Stimulated activated CD8-positive, alpha-beta memory T cell treated with anti-CD3 and anti-CD28 coated beads, Interleukin-2, amount 100 ng/mL, for 48 hours (primary cell): ENCODE measurements around the gene PER2.

Source experiments
- DNase-seq, 2 donors: peaks; one replicate each; pipeline ENCODE4 v3.0.0-alpha.2; 2020; ENCODE audit warnings: low read depth in 2 of 2

PER2 gene

DNA sequence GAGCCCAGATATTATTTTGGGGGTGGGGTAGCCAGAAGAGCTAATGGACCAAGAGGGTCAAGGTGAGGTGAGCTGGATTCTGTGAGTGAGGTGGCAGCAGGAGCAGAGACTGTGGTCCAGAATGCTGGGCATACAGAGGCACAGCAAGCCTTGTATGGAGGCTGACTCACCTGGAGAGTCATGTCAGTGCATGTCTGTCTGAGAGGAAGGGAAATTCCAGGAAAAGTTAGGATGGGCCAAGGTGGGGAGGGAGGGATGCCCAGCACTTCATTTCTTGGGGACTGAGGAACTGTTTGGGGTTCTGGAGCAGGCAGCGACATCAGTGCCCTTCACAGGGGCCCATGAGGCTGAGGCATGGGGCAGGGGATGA is 21.1 kb downstream of the PER2 start:
- DNase-seq, result no peak

DNA sequence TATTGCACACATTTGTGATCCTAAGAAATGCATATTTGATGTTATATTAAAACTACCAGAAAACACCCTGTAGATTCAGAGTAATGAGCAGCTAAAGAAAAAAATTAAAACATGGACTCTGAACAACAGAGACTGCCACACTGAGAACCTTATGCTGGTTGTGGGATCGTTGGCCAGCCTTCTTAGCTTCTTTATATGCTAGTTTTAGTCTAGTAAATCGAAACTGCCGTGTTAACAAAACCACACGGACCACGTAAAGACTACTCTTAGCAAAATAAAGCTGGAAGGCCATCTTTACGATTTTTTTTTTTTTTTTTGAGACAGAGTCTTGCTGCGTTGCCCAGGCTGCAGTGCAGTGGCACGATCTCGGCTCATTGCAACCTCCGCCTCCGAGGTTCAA is 22.8 kb downstream of the PER2 start:
- DNase-seq, result no peak

DNA sequence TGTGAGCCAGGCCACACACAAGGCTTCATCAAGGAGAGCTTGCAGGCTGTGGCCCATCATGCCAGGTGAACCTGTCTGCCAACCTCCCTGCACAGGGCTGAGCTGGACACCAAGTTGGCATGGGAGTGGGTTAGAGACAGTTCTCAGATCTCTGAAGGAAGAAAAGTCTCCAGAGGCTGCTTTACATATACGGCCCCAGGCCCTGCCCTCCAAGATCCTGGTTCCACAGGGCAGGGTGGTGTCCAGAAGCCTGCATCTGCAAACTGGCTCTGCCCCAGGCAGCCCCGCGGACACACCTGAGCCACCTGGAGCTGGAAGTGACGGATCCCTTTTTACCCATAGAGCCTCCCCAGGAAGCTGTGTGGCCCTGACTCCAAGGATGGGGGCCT is 24.3 kb downstream of the PER2 start:
- DNase-seq, result no peak

DNA sequence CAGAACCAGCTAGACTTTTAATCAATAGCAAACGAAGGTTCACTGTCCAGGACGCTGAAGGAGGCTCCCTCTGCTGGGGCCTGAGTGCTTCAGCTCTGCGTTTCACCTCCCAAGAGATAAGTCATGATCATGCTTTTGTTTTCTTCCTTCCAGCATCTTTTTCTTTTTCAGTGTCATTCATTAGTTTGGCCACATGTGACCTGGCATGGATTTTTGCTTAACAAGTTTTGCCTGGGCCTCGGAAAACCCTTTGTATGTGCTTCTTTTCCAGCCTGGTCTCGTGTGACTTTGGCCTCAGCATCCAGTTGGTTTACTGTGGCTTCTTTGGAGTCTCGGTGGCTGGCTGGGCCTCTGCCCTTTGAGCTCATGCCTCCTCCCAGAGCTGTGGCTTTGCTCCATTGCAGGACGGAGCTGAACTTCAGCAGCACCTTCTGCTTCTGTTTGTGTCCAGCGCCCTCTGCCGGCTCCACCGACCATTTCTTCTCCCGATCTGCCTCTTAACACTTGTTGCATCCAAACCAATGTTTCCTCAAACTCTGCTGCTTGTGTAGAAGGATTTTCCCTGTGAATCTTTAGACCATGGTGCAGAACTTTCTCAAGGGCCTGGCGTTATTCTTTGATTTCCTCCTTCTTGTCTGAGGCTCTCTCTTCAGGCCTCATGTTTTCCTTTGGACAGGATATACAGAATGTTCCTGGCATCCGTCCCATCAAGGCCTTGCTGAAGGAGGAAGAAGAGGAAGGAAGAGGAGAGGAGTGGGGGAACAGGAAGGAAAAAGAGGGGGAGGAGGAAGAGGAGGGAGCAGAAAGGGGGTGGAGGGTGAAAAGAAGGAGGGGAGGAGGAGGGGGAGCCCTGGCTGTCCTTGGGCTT is 25.0 kb downstream of the PER2 start:
- peak; percentile 50 to 56 for DNase-seq

DNA sequence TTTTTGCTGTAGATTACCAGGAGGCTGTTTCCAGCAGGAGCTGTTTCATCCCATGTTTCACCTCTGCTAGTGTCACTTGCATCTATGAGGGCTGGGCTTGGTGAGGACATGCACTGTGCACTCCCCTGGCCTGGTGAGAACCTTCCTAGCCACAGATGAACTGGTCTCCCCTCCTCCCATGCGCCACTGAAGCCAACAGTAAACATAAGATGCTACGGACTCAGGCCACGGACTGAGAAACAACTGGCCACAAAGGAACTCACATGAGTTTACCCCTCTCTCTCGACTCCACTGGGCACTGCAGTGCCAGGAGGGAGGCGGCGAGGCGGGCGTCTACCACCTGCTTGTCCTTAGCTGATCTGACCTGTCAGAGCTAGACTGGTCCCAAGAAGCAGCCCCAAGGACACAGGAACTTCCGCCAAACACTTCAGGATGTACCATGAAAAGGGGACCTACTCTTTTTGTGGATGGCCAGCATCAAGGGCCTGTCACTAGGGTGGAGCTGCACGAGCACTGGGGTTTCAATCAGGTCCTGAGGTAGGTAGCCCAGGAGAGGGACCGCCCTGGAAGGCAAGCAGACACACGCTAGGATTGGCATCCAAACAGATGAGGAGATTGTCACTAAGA is 25.8 kb downstream of the PER2 start:
- DNase-seq, result no peak

DNA sequence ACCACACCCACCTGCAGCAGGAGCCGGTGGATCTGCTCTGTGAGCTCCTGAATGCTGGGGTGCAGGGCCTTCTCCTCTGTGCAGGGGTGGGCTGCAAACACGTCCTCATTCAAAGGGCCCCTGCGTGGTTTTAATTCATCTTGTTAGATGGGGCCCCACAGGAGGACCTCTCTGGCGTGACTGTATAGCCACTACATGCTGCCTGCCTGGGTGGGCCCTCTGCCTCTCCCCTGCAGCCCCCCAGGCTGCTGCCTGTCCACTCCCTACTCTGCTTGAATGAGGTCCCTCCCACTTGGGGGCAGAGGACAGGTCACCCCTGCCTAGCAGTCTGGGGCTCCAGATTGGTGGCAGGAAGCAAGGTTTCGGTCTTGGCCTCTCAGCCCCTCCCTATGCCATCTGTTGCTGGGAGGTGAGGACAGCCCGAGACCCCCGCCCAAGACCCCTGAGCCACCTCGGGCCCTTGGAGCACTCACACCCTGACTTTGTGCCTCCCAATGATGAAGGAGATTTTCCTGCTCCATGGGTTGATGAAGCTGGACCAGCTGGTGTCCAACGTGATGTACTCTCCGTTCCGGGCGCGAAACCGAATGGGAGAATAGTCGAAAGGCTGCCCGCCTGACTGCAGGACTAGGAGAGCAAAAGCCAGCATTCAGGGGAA is 26.6 kb downstream of the PER2 start:
- no peak for DNase-seq

DNA sequence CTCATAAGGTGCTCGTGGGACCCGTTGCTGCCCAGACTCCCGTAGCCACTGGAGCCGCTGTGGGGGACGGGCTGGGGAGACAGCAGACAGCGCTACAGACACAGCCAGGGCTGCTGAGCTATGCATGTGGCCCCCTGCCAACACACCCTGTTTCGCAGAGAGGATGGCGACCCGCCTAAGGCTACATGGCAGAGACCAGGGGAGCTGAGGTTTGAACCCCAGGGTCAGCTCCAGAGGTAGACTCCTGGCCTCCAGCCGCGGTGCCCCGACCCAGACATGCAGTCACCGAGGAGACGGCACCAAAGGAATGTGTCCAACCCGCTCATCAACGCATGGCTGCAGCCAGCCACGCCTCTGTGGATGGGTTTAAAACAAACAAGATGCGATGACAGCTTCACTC is 27.5 kb downstream of the PER2 start:
- DNase-seq, result no peak

DNA sequence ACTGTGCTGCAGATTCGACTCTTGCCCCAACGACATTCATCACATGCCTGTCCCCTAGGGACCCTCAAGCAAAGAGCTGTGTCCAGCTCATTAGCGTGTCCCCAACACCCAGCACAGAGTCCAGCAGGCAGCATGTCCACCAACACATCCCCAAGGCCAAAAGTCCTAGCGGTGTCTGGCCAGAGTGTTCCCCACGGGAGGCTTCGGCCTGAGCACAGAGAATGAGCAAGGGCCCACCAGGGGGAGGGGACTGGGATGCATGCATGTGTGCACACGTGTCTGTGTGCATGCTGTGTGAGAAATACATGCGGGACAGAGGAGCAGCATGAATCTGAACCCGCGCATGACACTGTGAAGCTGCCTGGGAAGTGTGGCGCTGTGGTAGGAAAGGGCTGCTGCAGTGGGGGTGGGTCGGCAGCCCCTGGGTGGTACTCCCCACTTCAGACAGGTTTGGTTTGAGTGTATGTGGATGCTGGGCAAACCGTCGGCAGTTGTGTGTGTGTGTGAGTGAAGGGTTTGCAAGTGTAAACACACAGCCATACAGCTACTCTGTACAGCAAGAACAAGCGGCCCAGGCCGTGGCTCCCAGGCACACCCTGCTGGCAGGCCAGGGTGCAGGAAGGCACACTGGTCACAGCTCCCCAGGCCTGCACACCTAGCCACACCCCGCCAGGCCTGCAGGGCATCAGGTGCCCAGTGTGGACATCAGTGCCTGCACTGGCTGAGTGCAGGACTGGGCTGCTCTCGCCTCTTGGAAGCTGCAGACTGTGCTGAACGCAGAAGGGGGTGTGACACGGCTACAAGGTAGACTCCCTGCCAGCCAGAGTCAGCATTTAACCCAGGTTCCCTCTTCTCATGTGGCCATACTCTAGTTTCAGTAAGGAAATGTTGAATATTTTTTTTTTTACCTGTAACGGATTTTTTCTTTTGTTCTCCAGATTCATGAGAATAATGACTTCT is 29.1 kb downstream of the PER2 start:
- no peak for DNase-seq

DNA sequence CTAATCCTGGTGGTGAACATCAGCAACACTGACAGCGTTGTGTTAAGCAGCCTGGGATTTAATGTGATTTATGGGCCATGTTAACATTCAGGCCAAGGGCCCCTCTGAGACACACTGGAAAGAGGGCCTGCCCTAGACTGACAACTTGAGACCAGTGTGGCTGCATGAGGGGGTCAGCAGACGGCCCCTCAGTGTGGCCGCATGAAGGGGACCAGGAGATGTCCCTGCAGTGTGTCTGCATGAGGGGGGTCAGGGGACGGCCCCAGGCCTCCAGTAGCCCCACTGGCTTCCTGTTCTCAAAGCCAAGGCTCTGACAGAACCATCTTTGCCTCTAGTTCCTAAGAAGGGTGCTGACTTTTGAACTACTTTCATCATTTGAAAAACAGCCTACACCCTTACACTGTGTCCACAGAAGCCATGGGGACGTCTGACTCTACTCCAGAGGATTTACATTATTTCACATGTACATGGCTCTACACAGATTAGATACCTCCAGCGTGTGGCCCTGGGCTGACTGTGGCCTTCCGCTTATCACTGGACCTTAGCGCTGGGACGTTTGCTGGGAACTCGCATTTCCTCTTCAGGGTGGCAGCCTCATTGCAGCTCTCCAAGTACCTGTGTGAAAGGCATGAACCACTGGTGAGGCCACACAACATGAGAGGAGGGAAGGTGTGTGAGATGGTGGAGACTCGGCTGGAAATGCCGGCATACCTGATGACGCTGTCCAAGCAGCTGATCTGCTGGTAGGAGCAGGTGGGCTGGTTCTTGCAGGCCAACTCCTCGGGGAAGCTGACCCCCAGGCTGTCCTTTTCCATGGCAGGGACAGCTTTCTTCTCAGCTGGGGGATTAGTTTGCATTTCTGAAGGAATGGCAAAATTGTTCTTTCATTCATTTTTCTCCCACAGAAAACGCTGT is 30.4 kb downstream of the PER2 start:
- DNase-seq, result no peak

DNA sequence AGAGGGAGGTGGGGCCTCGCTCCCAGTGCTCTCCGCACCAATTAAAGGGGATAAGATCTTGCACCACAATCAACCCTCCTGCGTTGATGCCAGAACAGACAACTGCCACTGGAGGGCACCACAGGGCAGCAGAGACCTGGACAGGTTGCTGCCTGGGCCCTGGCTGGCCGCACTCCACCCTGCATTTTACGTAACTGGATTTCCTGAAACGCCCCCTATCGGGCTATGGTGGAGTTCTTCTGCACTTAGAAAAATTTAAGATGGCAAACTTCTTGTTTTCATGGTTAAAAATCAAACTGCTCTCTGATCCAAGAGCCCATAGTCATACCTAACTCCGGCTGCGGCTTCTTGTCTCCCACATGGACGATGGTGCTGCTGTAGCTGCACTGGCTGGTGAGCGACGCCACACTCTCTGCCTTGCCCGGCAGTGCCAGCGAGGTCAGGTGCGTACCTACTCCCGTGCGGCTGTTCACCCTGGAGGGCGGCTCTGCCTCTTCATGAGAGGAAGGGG is 31.8 kb downstream of the PER2 start:
- peak; percentile 51 to 56 for DNase-seq

DNA sequence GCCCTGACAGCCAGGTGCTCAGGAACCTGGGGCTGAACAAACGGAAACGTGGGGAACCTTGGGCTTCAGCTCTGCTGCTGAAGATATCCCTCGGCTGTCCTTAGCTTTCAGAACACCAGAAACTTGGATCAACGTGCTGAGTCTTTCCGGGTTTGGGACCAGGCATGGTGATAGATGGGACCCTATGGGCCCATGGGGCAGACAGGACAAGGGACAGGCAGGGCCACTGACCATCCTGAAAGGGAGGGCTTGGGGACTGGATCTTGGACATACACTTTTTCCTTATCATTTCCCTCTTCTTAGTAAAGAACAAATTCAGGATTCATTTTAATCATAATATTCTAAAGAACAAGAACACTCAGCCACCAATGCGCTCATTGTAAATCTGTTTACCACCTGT is 32.3 kb downstream of the PER2 start:
- DNase-seq, result no peak

DNA sequence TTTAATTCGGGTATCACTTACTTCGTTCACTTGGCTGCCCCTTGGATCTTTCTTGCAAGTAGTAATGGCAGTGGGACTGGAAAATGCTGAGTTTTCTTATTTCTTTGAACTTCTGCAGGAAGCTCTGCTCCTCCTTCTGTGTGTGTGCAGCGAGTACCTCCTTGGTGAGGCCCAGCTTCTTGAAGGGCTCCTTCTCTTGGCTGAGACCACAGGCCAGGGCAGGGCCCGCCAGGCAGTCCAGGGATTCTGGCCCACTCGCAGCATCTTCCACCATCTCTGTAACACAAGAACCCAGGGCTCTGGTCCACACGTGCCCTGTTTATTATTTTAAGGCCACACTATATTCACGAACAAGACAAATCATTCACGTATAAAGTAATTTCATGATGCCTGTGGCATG is 32.8 kb downstream of the PER2 start:
- DNase-seq, result no peak

DNA sequence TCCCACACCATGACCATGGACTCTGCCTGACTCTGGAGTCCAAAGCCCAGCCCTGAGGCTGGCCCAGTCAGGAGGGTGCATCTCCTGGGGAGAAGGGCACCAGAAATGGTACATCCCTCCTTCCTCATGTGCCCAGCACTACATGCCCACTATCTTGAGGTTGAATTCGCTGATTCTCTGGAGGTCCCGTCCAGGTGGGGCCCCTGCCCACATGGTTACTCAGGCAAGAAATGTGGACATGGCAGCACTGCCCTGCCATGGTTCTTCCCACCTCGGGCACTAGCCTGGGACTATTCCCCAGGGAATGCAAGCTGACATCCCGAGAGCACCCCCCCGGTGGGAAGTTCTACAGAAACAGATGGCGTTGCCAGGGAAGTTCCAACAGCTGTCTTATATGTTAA is 33.3 kb downstream of the PER2 start:
- no peak for DNase-seq

DNA sequence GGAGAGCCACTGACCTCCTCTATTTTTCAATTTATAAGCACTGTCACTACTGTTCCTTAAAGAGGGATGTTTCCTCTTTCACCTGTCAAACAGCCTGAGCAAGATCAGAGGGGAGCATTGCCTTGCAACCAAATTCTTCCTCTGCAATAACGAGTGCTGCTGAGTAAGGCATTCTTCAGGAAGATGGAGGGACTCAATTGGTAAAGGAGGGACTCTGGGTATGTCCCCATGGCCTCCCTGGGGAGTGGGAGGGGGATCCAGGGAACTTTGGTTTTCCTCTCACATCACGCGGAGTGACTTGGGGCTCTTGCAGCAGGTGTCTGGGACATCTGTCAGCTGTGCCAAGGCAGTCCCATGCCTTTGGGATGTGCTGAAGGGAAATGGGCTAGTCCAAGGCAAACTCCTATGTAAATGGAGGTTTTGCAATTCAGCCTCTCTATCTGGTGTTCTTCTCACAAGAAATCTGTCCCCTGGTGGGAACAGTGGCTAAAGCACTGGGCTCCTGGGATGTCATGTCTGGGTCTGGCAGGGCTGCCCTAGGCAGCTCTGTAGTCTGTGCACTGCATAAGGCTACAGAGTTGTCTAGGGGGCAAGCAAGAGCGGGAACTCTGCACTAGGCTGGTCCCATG is 34.2 kb downstream of the PER2 start:
- DNase-seq, result no peak

DNA sequence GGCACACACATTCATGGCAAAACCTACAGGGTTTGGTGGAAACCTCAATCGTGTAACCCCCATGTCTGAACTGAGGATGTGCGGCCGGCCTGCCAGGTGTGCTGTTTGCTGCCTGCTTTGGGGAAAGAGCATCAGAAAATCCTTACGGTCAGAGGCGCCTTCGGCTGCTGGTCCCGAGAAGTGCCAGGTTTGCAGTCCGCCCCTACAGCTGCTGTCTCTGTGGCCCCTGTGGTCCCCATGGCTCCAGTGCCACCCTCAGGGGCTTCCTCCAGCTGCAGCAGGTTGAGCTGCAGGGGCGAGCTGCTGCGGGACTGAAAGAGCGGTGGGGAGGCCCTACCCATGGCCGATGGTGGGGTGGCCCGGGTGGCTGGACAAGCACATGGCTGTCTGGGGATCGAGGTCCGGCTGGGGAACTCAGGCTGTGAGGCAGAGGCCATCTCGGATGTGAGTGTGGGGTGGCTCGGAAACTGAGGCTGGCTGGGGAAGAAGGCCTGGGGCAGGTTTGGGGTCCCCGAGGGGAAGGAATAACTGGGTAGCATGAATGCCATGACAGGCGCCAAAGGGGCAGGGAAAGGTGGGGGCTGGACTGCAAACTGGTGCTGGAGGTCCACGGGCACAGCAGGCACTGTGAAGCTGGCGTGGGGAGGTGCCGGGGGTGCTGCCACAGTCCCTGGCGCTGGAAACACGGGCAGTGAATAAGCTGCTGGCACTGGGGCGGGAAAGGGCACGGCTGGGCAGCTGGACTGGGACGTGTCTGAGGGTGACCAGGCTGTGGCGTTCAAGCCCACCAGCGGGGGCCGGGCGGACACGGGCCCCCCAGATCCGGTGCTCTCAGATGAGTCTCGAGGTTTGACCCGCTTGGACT is 35.4 kb downstream of the PER2 start:
- no peak for DNase-seq

DNA sequence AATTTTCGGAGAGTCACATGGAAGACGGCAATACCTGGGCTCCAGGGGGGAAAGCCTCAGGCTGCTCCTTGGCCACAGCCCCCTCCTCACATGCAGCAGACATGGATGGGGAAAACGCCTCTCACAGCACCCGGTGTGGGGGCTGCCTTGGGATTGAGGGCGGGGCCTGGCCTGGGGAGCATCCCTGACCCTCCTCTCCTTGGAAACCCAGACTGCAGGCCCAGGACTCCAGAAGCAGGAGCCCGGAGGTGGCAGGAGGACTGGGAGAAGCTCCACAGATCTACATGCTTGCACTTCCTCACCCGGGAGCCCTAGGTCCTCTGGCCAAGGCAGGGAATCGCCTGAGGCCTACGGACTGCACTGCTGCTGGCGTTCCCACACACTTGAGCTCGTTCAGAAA is 36.4 kb downstream of the PER2 start:
- DNase-seq, result no peak

DNA sequence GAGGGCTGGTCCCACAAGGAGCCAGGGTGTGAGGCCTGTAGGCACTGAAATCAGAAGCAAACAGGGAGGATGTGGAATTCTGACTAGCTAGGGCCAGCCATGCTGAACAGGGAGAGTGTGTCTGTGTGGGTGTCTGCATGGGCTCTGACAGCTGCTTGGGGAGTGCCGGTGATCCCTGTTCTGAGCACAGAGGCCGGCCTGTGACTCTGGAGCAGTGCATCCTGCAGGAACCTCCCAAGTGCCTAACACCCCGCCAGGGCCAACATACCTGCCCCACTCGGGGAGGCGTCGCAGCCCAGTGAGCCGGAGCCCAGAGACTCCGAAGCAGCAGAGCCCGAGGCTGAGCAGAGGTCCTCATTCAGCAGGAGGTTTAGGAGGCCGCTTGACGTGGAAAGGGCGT is 37.1 kb downstream of the PER2 start:
- no peak for DNase-seq

DNA sequence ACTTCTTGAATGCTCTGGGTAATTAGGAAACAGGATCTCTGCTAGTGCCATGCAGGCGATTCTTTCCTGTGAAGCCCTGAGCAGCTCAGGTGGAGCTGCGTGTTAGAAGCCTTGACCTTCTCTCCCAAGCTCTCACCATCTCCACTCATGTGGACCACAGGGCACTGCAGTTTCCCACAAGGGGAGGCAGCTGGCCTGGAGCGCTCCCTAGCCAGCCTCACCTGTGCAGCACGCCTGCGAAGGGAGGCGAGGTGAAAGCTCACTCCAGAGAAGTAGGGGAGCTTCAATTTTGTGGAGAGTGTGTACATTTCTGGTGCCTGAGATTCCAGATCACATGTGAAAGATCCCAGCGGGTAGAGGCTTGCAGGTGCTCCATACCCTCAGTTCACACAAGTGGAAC is 37.5 kb downstream of the PER2 start:
- no peak for DNase-seq

DNA sequence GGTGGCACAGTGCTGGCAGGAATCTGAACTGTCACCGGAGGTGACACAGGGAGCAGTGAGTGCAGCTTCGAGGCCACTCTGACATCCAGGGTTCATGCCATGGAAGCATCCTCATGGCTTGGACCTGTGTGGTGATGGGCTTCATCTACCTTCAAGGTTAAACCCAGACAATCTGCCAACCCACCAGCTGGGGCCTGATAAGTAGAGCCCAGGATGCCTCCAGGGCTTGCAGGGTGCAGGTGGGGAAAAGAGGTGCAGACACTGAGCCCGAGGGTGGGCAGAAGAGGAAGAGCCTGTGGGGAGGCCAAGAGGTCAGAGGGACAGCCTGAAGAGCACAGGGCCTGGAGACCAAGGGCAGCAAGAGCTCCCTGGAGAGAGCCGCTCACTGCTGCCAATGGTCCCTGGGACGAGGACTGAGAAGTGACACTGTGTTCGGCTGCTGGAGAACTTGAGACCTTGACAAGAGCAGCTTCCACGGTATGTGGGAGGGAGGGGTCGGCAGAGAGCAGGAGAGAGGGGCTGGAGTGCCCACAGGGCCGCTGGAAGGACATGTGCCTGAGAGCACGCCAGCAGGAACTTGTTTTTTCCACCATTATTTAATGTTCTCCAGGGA is 40.5 kb downstream of the PER2 start:
- DNase-seq, result no peak
